NCI-H345 treated with DMSO at 0.1 percent for 48 hours (cell line): ENCODE results near the gene CCT5.
"Not testable (repeated sequence)": the region's sequence is repeated elsewhere in the genome, so short reads cannot be mapped to it uniquely, and the experiment has no call there.

Experiments
- DNase-seq: peaks from one replicate; lab custom pipeline; 2025; ENCODE audit not compliant: unreplicated experiment; lab: John Stamatoyannopoulos, UW

The CCT5 gene

GRCh38 chr5:10244342-10244944, 5.6 kb upstream of the CCT5 start:
- no peak for DNase-seq

GRCh38 chr5:10246761-10247160, 3.3 kb upstream of the CCT5 start:
- no peak for DNase-seq

GRCh38 chr5:10247217-10247616, 2.9 kb upstream of the CCT5 start:
- DNase-seq, result not testable (repeated sequence)

DNA sequence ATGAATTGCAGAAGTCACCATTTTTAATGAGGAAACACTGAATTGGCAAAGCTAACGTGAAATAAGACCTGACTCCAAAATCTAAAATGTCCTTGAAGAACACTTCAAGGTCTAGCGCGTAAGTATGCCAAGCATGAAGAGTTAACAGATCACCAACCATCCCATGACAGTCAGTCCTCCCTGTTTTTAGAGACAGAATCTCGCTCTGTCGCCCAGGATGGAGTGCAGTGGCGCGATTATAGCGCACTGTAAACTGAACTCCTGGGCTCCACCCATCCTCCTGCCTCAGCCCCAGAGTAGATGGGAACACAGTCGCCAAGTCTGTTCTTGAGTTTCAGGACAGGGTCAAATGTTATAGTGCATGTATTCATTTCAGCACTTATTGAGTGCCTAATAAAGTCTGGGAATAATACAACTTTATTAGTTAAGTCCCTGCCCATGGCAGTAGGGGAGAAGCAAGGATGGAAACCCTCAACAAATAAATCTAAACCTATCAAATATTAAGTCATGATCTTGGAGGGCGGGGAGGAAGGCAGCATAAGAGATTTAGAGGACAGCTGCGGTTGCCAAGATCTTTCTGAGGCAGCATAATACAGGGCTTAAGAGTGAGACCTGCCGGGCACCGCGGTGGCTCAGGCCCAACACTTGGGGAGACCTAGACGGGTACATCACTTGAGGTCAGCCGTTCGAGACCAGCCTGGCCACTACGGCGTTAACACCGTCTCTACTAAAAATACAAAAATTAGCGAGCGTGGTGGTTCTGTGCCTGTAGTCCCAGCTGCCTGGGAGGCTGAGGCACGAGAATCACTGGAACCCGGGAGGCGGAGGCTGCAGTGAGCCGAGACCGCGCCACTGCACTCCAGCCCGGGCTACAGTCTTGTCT, 1.5 kb upstream of the CCT5 start:
- no peak for DNase-seq

- DNase-seq, result no peak
Observed at GRCh38 chr5:10250806-10251276, 761 bp downstream of the CCT5 start.

- DNase-seq, result no peak
Observed at GRCh38 chr5:10251405-10251804, 1.3 kb downstream of the CCT5 start.

DNA sequence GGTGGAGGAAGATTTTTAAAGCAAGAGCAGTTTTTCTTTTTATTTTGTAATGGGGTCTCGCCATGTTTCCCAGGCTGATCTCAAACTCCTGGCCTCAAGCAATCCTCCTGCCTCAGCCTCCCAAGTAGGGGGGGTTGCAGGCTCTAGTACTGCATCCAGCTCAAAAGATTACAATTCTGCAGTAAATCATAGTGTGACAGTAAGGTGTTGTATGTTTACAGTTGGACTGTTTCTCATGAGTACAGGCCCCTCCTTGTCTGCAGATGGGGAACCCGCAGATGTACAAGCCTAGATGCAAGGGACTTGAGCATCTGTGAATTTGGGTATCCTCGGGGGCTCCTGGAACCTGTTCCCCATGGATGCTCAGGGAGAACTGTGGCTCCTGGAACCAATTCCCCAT, 3.3 kb downstream of the CCT5 start:
- no peak for DNase-seq

GRCh38 chr5:10254686-10255085, 4.6 kb downstream of the CCT5 start:
- DNase-seq, result no peak

- no peak for DNase-seq
Observed at GRCh38 chr5:10257870-10258269, 7.8 kb downstream of the CCT5 start.

GRCh38 chr5:10259899-10260298, 9.8 kb downstream of the CCT5 start:
- DNase-seq, result no peak

DNA sequence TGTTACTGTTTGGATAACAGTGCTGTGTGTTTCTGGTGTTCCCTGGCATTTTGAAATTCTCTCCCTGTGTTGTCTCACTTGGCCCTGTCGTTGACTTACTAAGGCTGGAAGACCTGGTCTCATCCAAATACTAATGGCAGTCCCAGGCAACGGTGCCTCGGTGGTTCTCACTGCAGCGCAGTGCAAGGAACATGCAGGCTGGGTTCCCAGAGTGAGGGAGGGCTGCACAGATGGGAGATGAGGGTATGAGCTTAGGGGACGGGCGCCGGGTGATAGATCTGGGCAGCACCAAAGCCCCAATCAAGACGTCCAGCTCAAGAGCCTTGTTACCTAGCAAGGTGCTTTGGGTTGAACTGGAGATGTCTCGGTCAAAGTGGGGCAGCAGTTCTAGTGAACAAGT, 11.0 kb downstream of the CCT5 start:
- no peak for DNase-seq

GRCh38 chr5:10262121-10262774, 12.2 kb downstream of the CCT5 start:
- DNase-seq, result no peak

DNA sequence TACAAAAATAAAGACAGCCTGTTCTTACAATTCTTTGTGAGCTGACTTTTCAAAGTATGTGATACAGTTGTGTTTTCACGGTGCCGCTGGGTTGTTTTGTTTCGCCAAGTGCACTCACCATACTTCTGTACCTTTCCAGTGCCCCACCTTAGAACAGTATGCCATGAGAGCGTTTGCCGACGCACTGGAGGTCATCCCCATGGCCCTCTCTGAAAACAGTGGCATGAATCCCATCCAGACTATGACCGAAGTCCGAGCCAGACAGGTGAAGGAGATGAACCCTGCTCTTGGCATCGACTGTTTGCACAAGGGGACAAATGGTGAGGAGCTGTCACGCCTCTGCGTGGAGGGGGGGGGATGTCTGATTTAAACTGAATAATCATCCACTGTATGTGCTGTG, 12.9 kb downstream of the CCT5 start:
- DNase-seq, result no peak

GRCh38 chr5:10264604-10265003, 14.5 kb downstream of the CCT5 start:
- DNase-seq, result no peak

DNA sequence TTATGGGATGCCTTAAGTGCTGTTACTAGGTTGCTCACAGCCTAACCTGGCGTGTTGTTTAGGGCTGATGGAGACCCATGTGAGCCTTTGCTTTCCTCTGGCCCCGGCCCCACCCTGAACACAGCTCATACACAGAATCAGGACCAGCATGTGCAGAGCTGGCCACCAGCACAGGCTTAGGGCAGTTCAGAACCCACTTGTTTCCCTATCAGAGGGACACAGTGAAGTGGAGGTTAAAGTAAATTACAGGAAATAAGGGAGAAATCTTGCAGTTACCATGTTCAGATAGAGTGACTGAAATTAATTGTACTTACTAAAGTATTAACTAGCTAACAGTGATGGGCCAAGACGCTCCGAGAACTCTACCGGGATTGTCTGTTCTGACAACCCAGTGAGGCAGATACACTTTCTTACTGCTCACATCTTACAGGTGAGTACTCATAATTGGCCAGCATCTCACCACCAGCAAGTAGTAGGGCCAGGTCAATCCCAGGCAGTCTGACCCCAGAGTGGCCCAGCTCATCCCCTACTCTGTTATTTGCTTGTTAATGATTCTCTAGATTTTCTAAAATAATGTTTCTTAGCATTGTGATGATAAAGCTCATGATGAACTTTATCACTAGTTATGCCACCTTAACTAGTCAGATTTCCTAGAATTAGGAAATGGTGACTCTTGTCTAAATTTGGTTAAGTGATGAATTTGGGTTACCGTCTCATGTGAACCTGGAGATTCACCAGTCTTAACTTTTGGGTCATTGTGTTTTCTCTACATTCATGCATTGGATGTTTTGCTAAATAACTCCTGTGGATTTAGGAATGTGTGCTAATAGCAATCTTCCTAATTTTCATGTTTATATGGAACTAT, 15.4 kb downstream of the CCT5 start:
- no peak for DNase-seq

GRCh38 chr5:10266137-10266536, 16.1 kb downstream of the CCT5 start:
- no peak for DNase-seq

DNA sequence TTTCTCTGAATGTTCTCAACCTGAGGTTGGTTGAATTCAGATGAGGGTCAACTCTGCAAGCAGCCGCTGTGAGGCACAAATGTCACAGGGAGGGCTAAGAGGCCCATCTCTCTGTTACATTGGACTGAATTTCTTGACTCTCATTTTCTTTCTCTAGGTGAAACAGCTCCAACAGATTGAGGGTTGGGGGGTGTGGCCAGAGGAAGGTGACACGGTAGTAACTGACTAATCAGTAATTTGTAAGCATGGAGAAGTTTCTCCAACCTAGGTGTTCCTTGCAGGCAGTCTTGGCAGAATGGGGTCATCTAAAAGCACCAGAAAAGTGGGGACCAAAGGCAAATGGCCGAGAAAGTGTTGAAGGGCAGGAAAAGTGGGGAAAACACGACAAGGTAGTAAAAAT, 16.8 kb downstream of the CCT5 start:
- DNase-seq, result no peak

- no peak for DNase-seq
Observed at GRCh38 chr5:10268100-10268499, 18.0 kb downstream of the CCT5 start.

GRCh38 chr5:10272053-10272874, 22.2 kb downstream of the CCT5 start:
- no peak for DNase-seq

GRCh38 chr5:10272875-10273209, 22.8 kb downstream of the CCT5 start:
- DNase-seq, result not testable (repeated sequence)
